MCF 10A (cell line): ENCODE measurements around the gene DCAF15. TPM values are rescaled to one million over a fixed set of nuclear protein-coding genes. Genes with fewer than 3 reads are reported as not detected.
"Not testable (repeated sequence)": the region's sequence is repeated elsewhere in the genome, so short reads cannot be mapped to it uniquely, and the experiment has no call there.

ENCODE experiments used
- BruUV-seq: library from RNA; stranded (reverse); fragments of 400-500 nt; replicated peaks from 2 replicates; lab custom pipeline; 2021; lab: Mats Ljungman, UMichigan
- CTCF ChIA-PET: fragments of 300-600 bp; sonication (Branson Sonifier 250); formaldehyde crosslinking; extraction: SDS; loops from one replicate; lab custom pipeline; 2021; ENCODE audit warnings: antibody characterized with exemption, inconsistent platforms; lab: Yijun Ruan, JAX
- POLR2A ChIA-PET: fragments of 300-600, 350-650 bp; sonication (Branson Sonifier 250); formaldehyde crosslinking; extraction: SDS; loops from one replicate; lab custom pipeline; 2020; ENCODE audit warnings: antibody characterized with exemption, inconsistent platforms; lab: Yijun Ruan, JAX
- DNase-seq: peaks from one replicate; pipeline ENCODE4 v3.0.0-alpha.2; 2018; ENCODE audit not compliant: unreplicated experiment
- H3K27ac Mint-ChIP-seq: one replicate; pipeline ENCODE4 v1.8.0; 2022; ENCODE audit warnings: mild to moderate bottlenecking, low read depth, mixed read lengths; ENCODE audit not compliant: unreplicated experiment
- H3K27me3 Mint-ChIP-seq: one replicate; pipeline ENCODE4 v1.8.0; 2022; ENCODE audit warnings: mixed read lengths; ENCODE audit not compliant: insufficient read depth, unreplicated experiment
- H3K36me3 Mint-ChIP-seq: one replicate; pipeline ENCODE4 v1.8.0; 2022; ENCODE audit warnings: mild to moderate bottlenecking, moderate library complexity, mixed read lengths; ENCODE audit not compliant: insufficient read depth, unreplicated experiment
- H3K4me1 Mint-ChIP-seq: one replicate; pipeline ENCODE4 v1.8.0; 2022; ENCODE audit warnings: mixed read lengths; ENCODE audit not compliant: insufficient read depth, unreplicated experiment
- H3K4me3 Mint-ChIP-seq: one replicate; pipeline ENCODE4 v1.8.0; 2022; ENCODE audit warnings: mild to moderate bottlenecking, moderate library complexity, mixed read lengths; ENCODE audit not compliant: unreplicated experiment
- H3K9me3 Mint-ChIP-seq: one replicate; pipeline ENCODE4 v1.8.0; 2022; ENCODE audit warnings: mixed read lengths; ENCODE audit not compliant: unreplicated experiment
- CTCF ChIP-seq: fragments of 200-600 bp; IDR thresholded peaks from one replicate; pipeline ENCODE4 v1.8.0; 2022; ENCODE audit warnings: antibody characterized with exemption, mild to moderate bottlenecking; ENCODE audit not compliant: unreplicated experiment
- intact Hi-C: fragments of 100-400 bp; cut with micrococcal nuclease; formaldehyde crosslinking; loops from 2 replicates; pipeline ENCODE4 v1.14.1; 2022
- total RNA-seq: library from RNA; stranded (reverse); gene quantifications from 2 replicates; pipeline ENCODE4 v1.2.3, GENCODE V29; 2022

DCAF15 gene
- total RNA-seq, 1 experiment from 2014 or later: 19.3 TPM

DNA sequence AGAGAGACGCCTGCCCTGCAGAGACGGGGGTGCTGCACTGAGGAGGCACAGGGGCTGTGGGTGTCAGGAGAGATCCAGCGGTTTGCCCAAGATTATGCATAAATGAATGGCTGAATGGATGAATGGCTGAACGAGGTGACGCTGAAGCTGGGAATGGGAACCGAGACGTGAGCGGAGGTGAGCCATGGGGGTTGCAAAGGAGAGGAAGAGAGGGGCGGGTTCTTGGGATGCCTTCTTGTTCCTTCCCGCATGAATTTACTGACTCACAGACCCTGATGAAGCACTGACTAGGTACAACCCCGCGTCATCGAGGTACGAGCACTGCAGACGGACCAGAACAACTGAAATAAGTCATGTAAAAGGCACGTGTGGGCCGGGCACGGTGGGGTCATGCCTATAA lies 16.7 kb downstream of the DCAF15 start:
- intact Hi-C loops: no loop called here
- no peak for TF ChIP-seq CTCF
- ChIA-PET POLR2A (interaction anchor here (0.5 kb wide), 1 partner anchor 8 kb away, joined by 3 read pairs; no protein-coding TSS in a partner anchor), CTCF (no interaction called here)
- Mint-ChIP-seq H3K9me3 (no peaks in the 10 kb centered on the region), H3K36me3 (peaks cover 62% of the 10 kb centered on the region), H3K27me3 (no peaks in the 10 kb centered on the region), H3K4me3 (no peak overlapping the region), H3K4me1 (peaks cover 2% of the 10 kb centered on the region), H3K27ac (no peak overlapping the region)
- BruUV-seq: no TSS peak
- no peak for DNase-seq

DNA sequence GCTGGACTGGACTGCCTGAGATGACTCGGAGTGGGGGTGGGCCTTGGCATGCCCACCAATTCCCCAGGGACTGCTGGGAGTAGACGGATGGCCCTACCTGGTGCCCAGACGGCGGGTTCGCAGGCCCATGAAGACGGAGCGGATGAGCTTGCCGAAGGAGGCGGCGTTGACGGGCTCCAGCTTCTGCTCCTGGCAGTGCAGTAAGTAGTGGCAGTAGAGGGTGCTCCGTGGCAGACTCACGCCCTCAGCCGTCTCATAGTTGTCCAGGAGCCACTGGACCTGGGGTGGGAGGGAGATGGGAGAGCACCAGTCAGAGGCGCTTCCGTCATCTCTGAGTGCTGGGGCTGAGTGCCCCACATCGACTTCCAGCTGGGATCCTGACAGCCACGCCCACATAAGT lies 17.6 kb downstream of the DCAF15 start:
- Mint-ChIP-seq H3K4me1 (peaks cover 5% of the 10 kb centered on the region), H3K4me3 (no peak overlapping the region), H3K27me3 (no peaks in the 10 kb centered on the region), H3K36me3 (peaks cover 61% of the 10 kb centered on the region), H3K9me3 (no peaks in the 10 kb centered on the region), H3K27ac (no peak overlapping the region)
- POLR2A ChIA-PET: no interaction called here
- intact Hi-C loops: no loop called here
- no peak for TF ChIP-seq CTCF
- DNase-seq: no peak
- CTCF ChIA-PET: interaction anchor here (0.8 kb wide), 1 partner anchor 9 kb away, joined by 3 read pairs; no protein-coding TSS in a partner anchor
- BruUV-seq: no TSS peak

DNA sequence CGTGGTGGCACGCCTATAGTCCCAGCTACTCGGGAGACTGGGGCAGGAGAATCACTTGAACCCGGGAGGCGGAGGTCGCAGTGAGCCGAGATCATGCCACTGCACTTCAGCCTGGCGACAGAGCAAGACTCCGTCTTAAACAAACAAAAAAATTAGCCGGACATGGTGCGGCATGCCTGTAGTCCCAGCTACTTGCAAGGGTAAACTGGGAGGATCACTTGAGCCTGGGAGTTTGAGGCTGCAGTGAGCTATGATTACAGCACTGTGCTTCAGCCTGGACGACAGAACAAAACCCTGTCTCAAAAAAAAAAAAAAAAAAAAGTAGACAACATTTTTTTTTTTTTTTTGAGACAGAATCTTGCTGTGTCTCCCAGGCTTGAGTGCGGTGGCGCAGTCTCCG lies 19.6 kb downstream of the DCAF15 start:
- H3K9me3 Mint-ChIP-seq, H3K27me3 Mint-ChIP-seq, DNase-seq, intact Hi-C loops, H3K27ac Mint-ChIP-seq, BruUV-seq, CTCF ChIA-PET, H3K4me3 Mint-ChIP-seq, H3K4me1 Mint-ChIP-seq: not testable (repeated sequence)
- POLR2A ChIA-PET: interaction anchor here (0.6 kb wide), 1 partner anchor 1304 kb away, joined by 3 read pairs; no protein-coding TSS in a partner anchor
- H3K36me3 Mint-ChIP-seq: peaks cover 67% of the 10 kb centered on the region

DNA sequence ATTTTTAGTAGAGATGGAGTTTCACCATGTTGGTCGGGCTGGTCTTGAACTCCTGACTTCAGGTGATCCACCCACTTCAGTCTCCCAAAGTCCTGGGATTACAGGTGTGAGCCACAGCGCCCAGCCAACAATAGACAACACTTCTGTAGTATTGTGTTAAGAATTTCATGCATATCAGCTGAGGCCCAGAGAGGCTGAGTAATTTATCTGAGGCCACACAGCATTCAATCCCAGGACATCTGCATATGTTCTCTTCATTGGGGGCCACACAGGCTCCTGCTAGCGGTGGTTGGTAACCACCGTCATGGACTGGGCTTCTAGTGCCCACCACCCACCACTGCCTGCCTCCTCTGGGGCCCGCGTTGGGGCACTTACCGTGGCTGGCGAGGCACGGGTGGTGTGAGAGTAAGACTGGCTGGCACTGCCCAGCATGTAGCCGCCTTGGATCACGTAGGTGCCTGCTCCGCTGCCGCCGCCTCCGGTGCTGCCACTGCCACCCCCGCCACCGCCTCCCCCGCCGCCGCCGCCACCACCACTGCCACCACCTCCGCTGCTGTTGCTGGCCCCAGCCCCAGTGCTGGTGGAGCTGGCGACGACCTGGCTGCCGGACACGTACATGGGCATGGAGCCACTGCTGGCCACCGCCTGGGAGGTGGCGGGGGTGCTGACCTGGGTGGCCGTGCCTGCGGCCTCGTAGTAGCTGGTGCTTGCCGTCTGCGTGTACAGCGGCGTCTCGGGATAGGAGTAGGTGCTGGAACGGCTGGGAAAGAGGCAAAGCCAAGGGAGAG lies 20.3 kb downstream of the DCAF15 start:
- no peak overlapping the region for H3K4me3 Mint-ChIP-seq
- H3K27ac Mint-ChIP-seq: no peak overlapping the region
- no TSS peak for BruUV-seq
- peaks cover 5% of the 10 kb centered on the region for H3K4me1 Mint-ChIP-seq
- peaks cover 64% of the 10 kb centered on the region for H3K36me3 Mint-ChIP-seq
- no peaks in the 10 kb centered on the region for H3K9me3 Mint-ChIP-seq
- DNase-seq: no peak
- no peak for TF ChIP-seq CTCF
- intact Hi-C loops: no loop called here
- ChIA-PET POLR2A (interaction anchor here (0.6 to 0.7 kb wide), 2 partner anchors 86 to 1303 kb away, joined by 3 read pairs; no protein-coding TSS in a partner anchor), CTCF (no interaction called here)
- no peaks in the 10 kb centered on the region for H3K27me3 Mint-ChIP-seq

- DNase-seq, H3K4me3 Mint-ChIP-seq, H3K4me1 Mint-ChIP-seq, H3K27ac Mint-ChIP-seq, H3K27me3 Mint-ChIP-seq, BruUV-seq, H3K9me3 Mint-ChIP-seq, intact Hi-C loops: not testable (repeated sequence)
- ChIA-PET CTCF (interaction anchor here (0.5 to 0.7 kb wide), 3 partner anchors 58 to 264 kb away, joined by 3 read pairs; partner anchors contain the start of gene IL27RA), POLR2A (interaction anchor here (0.7 kb wide), 1 partner anchor 87 kb away, joined by 3 read pairs; no protein-coding TSS in a partner anchor)
- peaks cover 66% of the 10 kb centered on the region for H3K36me3 Mint-ChIP-seq
Measured at GRCh38 chr19:13973479-13973878, 21.2 kb downstream of the DCAF15 start.
